Urothelium cell line (cell line): ENCODE measurements around the gene RELCH.
A peak's percentile ranks its signal among the peaks of the same experiment; 100 is the strongest.

Source experiments
- DNase-seq: peaks from one replicate; pipeline ENCODE4 v3.0.0; 2011; ENCODE audit warnings: low spot score, mixed read lengths
- FAIRE-seq: peaks from 2 replicates; lab custom pipeline; 2011; peaks lifted over from hg19 to GRCh38; lab: Jason Lieb, UNC

RELCH gene

DNA sequence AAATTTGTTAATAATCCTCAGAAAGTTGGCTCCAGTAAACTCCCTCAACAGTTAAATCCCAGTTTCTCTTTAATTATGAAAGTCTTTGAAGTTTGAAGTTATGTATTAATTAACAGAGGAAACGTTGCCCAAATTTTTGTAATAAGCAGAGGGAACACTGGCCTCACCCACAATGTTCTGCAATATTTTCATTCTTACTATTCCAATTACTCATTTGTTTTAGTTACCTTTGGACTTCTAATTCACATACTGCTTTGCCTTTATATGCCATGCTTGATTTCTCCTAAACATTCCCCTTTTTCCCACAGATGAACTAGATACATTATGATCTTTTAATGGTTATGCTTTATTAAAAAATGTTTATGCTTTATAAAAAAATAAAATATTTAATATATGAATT is 61.3 kb downstream of the RELCH start:
- FAIRE-seq, result no peak
- no peak for DNase-seq

- no peak for FAIRE-seq
Measured at GRCh38 chr18:62249478-62250097, 62.5 kb downstream of the RELCH start.

DNA sequence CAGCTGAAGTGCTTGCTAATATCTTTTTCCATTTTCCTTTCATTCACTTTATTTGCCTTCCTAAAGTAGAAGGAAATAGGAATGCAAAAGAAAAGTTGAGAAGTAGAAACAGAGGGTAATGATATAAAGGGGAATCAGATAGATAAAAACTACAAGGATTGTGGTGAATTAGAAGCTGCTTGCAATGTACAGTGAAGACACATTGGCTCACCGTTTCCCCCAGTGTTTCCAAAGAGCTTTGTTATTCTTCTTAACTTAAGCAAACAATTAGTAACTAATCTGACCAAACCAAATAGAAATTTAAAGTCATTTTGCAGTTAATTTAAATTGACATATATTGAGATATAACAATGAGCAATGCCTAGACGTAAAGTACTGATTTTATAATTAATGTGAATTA is 63.4 kb downstream of the RELCH start:
- no peak for FAIRE-seq
- DNase-seq, result no peak

More at GRCh38 chr18:62249478-62250097, 62.5 kb downstream of the RELCH start:
- DNase-seq, result peak; percentile 31

DNA sequence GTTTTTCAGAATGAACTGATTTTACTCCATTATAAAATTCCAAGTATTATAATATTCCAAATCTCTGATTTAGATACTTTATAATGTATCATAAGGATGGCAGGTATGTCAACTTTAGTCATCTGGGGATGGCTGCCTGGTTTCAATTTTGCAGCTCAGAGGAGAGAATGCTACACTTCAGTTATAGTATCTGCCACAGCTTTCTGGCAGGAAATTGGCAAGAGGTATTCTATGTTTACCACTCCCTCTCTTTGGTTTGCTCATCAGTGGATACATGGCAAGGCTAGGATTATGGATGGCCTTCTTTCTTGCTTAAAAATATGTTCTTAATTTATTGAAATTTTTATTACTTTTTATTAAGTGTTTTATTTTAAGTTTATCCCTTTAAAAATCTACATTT is 71.0 kb downstream of the RELCH start:
- no peak for DNase-seq
- no peak for FAIRE-seq

- DNase-seq (no peak), FAIRE-seq (no peak)
Measured at GRCh38 chr18:62258616-62259015, 71.6 kb downstream of the RELCH start.

DNA sequence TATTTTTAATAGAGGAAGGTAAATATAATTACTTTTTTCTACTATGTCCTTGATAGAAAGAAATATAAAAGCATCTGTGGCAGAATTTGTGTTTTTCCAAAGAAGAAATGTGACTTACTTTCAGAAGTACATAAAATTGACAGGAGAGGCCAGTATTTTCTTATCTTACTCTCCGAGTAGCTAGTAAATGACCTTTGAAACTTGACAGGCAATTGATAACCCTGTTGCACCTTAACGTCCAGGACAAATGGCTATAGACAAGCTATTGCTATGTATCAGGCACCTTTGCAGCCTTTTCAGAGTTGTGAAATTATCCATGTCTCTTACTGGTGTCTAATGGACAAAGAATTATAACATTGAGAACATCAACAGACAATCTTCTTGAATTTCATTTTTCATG is 75.0 kb downstream of the RELCH start:
- FAIRE-seq, result no peak

GRCh38 chr18:62264984-62265383 is 77.9 kb downstream of the RELCH start:
- DNase-seq, result no peak
- no peak for FAIRE-seq

More for the DNA sequence above, 75.0 kb downstream of the RELCH start:
- DNase-seq, result no peak

- FAIRE-seq (no peak), DNase-seq (no peak)
Measured at GRCh38 chr18:62277045-62277444, 90.0 kb downstream of the RELCH start.

GRCh38 chr18:62279561-62279960 is 92.5 kb downstream of the RELCH start:
- DNase-seq (no peak), FAIRE-seq (no peak)

DNA sequence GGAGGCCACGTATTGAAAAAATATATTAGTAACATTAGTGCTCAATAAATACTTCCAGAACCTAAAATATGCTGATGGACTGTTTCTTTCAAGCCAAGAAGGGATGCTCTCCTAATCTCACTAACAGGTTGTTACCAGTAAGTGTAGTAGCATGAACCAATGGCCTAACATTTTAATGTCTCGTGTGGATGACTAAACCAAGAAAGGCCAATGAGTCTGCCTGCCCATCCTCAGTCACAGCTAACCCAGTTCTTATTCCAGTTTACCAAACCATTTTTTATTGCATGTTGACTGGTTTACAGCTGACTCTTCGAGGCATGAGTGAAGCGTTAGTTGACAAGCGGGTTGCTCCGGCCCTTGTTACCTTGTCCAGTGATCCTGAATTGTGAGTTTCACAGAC is 93.0 kb downstream of the RELCH start:
- DNase-seq, result no peak
- FAIRE-seq, result no peak

- FAIRE-seq (no peak), DNase-seq (no peak)
Measured at GRCh38 chr18:62280786-62281185, 93.7 kb downstream of the RELCH start.

DNA sequence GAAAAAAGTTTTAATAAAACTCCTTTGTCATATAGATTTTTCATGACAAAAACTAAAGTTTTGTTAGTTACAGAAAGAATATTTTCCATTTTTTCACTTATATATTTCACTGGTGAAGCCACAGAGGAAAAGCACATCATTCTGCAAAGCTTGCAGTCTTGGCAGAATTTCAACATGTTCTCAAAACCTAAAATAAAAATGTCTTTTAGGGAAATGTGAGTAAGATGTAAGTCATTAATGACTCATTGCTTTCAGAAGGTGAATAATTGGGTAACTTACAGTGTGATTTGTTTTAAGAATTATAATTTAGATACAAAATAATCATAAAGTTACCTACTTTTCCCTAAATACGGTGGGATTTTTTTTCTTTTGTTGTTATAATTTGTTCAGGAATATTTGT is 94.6 kb downstream of the RELCH start:
- FAIRE-seq, result no peak

GRCh38 chr18:62282188-62282629 is 95.2 kb downstream of the RELCH start:
- no peak for FAIRE-seq
- peak; percentile 1 for DNase-seq

More for the DNA sequence above, 94.6 kb downstream of the RELCH start:
- peak; percentile 2 for DNase-seq

DNA sequence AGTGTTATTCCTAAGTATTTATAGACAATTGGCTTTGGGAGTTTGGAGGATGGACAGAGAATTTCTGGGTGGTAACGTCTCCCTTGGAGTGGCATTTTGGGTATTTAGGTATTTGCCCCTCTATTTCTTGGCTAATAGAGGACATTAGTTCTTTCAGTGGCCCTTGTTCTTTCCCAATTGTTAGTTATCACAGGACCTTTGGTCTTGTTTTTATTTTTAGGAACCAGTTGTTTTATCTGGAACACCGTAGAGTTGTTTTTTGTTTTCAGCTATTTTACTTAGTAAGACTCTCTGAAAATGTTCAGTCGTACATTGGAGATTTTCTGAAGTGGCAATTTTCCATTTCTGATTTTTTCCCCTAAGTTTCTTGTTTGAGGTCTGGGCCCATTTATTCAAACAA is 97.6 kb downstream of the RELCH start:
- no peak for FAIRE-seq

GRCh38 chr18:62285281-62285680 is 98.2 kb downstream of the RELCH start:
- FAIRE-seq (no peak), DNase-seq (no peak)

More for the DNA sequence above, 97.6 kb downstream of the RELCH start:
- no peak for DNase-seq

DNA sequence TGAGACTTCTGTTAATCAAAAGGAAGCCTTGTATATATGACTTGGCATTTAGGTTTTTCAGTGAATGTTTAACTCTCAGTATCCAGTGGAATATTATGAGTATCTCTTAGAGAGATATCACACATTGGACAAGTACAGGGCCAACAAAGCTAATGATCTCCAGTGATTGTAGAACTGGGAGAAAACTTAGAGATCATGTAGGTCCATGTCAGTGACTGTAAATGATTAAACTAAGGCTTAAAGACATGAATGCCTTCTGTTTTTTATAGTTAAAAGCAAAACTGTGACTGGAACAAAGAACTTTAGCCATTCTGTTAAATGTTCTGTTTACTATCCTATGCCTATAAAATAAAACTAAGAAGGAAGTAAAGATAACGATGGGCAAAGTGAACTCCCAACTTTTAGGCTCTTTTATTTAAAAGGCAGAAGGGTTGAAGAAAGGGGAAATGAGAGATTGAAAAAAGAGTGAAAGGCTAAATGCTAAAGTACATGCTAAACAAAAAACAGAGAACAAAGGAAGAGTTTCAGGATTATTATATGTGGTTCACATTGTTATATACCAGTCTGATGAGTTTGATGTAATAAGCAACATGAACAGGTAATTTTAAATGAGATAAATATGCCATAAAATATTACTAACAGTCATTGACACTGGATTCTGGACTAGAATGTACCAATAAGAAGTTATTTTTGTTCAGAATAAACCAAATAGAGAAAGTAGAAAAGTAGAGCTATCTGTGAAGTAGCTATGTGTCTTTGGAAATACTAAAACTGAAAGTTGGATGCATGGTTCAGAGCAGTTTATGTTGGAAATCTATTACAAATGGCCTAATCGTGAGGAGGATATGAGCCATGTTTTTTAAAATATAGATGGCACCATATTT is 101.0 kb downstream of the RELCH start:
- DNase-seq, result no peak
- no peak for FAIRE-seq

DNA sequence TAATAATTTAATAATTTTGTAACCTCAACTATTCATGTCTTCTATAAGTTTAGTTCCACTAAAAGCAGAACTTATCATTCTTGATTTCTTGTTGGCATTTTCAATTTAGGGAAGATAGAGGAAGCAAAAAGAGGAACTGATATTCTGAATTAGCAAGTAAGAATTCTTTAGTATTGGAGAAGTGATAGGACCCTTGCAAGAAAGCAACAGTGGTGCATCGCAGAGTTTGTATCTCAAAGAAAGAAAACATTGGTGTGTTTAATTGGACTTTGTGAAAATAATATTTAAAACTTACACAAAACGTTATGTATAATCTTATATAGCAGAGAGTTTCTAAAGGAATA is 101.6 kb downstream of the RELCH start:
- FAIRE-seq, result no peak
- no peak for DNase-seq

- DNase-seq (no peak), FAIRE-seq (no peak)
Measured at GRCh38 chr18:62289047-62289446, 102.0 kb downstream of the RELCH start.

DNA sequence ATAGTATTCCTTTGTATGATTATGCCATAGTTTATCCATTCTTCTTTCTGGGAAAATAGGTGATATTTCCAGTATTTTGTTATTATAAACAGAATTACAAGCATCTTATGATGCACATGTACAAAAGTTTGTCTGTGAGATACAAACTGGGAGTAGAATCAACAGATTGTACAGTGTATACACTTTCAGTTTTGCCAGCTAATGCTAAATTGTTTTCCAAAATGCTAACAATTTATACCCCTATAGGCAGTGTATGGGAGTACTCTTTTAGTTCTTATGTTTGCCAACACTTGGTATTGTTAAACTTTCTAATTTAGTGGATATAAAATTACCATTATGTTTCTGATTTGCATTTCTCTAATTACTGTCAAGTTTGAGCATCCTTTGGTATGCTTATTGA is 107.0 kb downstream of the RELCH start:
- no peak for FAIRE-seq

DNA sequence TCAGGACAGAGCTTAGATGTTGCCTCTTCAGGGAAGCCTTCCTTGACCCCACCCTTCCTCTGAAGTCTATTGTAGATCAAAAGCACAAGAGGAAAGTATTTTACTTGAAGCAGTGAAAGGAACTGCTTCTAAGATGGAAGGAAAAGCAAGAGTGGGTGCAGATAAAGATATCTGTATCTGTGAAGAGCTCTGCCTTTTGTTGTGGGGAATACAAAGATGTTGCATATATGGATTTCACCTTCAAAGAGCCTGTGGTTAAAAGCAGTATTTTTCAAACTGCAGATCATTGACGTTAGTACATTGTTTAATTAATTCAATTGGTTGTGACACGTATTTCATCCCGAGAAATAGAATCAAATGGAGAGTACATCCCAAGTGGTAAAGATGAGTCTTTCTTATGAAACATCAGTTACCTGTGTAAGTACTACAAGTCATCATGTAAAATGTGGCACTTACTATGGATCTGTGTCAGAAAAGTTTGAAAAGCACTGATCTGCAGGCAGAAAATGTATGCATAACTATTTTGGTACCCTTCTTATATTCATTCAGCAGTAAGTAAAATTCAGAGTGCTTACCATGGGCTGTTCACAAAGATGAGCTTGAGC is 113.4 kb downstream of the RELCH start:
- DNase-seq (no peak), FAIRE-seq (no peak)

More for the DNA sequence above, 107.0 kb downstream of the RELCH start:
- no peak for DNase-seq

DNA sequence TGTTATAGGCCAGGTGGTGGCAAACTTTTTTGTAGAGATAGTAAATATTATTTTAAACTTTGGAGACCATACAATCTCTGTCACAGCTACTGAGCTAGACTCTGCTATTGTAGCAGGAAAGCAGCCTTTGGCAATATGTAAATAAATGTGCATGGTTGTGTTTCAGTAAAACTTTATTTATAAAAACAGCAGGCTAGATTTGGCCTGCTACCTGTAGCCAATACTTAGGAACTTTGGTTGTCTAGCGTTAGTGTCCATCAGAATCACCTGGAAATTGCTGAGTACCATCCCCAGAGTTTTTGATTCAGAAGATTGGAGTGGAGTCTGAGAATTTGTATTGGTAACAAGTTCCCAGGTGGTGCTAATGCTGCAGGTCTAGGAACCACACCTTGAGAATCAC is 114.3 kb downstream of the RELCH start:
- DNase-seq (no peak), FAIRE-seq (no peak)

DNA sequence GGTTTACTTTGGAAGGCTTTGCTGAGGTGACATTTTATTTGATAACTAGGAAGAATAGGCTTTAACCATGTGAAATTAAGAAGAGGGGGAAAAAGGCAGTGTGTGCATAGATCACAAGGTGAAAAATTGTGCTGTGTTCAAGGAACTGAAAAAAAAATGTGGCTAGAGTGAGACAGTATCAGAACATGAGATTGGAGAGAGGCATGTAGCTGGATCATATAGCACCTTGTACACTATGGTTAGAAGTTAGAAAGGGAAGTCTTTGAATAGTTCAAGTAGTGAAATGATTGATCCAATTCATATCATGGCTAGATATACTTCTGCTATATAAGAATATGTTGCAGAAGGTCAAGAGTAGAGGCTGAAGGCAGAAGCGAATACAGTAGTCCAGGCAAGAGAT is 125.8 kb downstream of the RELCH start:
- no peak for FAIRE-seq
- DNase-seq, result no peak
